ENCODE measurements around the gene VTCN1. TPM values are rescaled to one million over a fixed set of nuclear protein-coding genes. Genes with fewer than 3 reads are reported as not detected.

The VTCN1 gene
- total and polyA plus RNA-seq, 2 experiments from 2014 or later: 12.4 to 14.9 TPM

GRCh38 chr1:117137281-117137855 is 73.4 kb downstream of the VTCN1 start:
- WGBS (ENCODE audit: low lambda C conversion rate, missing lambda C conversion rate): 42% methylated on average over 3 of the region's 3 CpGs
- TF ChIP-seq EZH2 (IDR thresholded peaks at IDR 0.05; ENCODE audit: borderline replicate concordance): no peak
- no peak for TF ChIP-seq CTCF (IDR thresholded peaks at IDR 0.05; ENCODE audit: poor library complexity)
- no peaks in the 10 kb centered on the region for H3K4me1 ChIP-seq (ENCODE audit: insufficient read depth)
- no peak overlapping the region for H3K4me2 ChIP-seq
- no peak overlapping the region for H3K4me3 ChIP-seq
- H3K9me3 ChIP-seq (ENCODE audit: low read depth): no peaks in the 10 kb centered on the region
- H3K79me2 ChIP-seq: no peaks in the 10 kb centered on the region
- H3K27ac ChIP-seq: no peak overlapping the region
- no peaks in the 10 kb centered on the region for H3K36me3 ChIP-seq (replicated peaks; ENCODE audit: insufficient read depth, low read depth)
- H3K9me2 ChIP-seq (replicated peaks; ENCODE audit: insufficient read depth): no peaks in the 10 kb centered on the region
- no peak for DNase-seq (ENCODE audit: low spot score)
- no peak overlapping the region for H2AFZ ChIP-seq
- no peaks in the 10 kb centered on the region for H3K27me3 ChIP-seq
- no peaks in the 10 kb centered on the region for H4K20me1 ChIP-seq (ENCODE audit: insufficient read depth, poor library complexity, severe bottlenecking)

- Histone ChIP-seq H3K9me2 (replicated peaks; ENCODE audit: insufficient read depth) (no peaks in the 10 kb centered on the region), H2AFZ (no peak overlapping the region), H3K27ac (no peak overlapping the region), H3K27me3 (no peaks in the 10 kb centered on the region), H3K4me2 (no peak overlapping the region), H3K9me3 (ENCODE audit: low read depth) (no peaks in the 10 kb centered on the region), H3K79me2 (no peaks in the 10 kb centered on the region), H3K36me3 (replicated peaks; ENCODE audit: insufficient read depth, low read depth) (no peaks in the 10 kb centered on the region), H3K4me1 (ENCODE audit: insufficient read depth) (no peaks in the 10 kb centered on the region), H4K20me1 (ENCODE audit: insufficient read depth, poor library complexity, severe bottlenecking) (no peaks in the 10 kb centered on the region), H3K4me3 (no peak overlapping the region)
- 61% methylated on average over 2 of the region's 2 CpGs for WGBS (ENCODE audit: low lambda C conversion rate, missing lambda C conversion rate)
- DNase-seq (ENCODE audit: low spot score): no peak
- no peak for TF ChIP-seq EZH2phosphoT487 (IDR thresholded peaks at IDR 0.05; ENCODE audit: low read depth, severe bottlenecking, unreplicated experiment)
- no peak for TF ChIP-seq CTCF (IDR thresholded peaks at IDR 0.05; ENCODE audit: poor library complexity)
- TF ChIP-seq EZH2 (IDR thresholded peaks at IDR 0.05; ENCODE audit: borderline replicate concordance): no peak
Observed at GRCh38 chr1:117136749-117137148, 74.0 kb downstream of the VTCN1 start.

- H3K4me3 ChIP-seq: no peak overlapping the region
- no peak overlapping the region for H3K4me2 ChIP-seq
- H3K36me3 ChIP-seq (replicated peaks; ENCODE audit: insufficient read depth, low read depth): no peaks in the 10 kb centered on the region
- no peak overlapping the region for H3K27ac ChIP-seq
- no peak for DNase-seq (ENCODE audit: low spot score)
- no peaks in the 10 kb centered on the region for H3K9me2 ChIP-seq (replicated peaks; ENCODE audit: insufficient read depth)
- WGBS (ENCODE audit: low lambda C conversion rate, missing lambda C conversion rate): 78% methylated on average over 2 of the region's 2 CpGs
- H4K20me1 ChIP-seq (ENCODE audit: insufficient read depth, poor library complexity, severe bottlenecking): no peaks in the 10 kb centered on the region
- H3K27me3 ChIP-seq: no peaks in the 10 kb centered on the region
- TF ChIP-seq CTCF (IDR thresholded peaks at IDR 0.05; ENCODE audit: poor library complexity) (no peak), EZH2phosphoT487 (IDR thresholded peaks at IDR 0.05; ENCODE audit: low read depth, severe bottlenecking, unreplicated experiment) (no peak), EZH2 (IDR thresholded peaks at IDR 0.05; ENCODE audit: borderline replicate concordance) (no peak)
- no peaks in the 10 kb centered on the region for H3K9me3 ChIP-seq (ENCODE audit: low read depth)
- H2AFZ ChIP-seq: no peak overlapping the region
- H3K4me1 ChIP-seq (ENCODE audit: insufficient read depth): no peaks in the 10 kb centered on the region
- no peaks in the 10 kb centered on the region for H3K79me2 ChIP-seq
Observed at GRCh38 chr1:117135329-117135728, 75.4 kb downstream of the VTCN1 start.

GRCh38 chr1:117130526-117130925 is 80.2 kb downstream of the VTCN1 start:
- no peak for TF ChIP-seq EZH2phosphoT487 (IDR thresholded peaks at IDR 0.05; ENCODE audit: low read depth, severe bottlenecking, unreplicated experiment)
- TF ChIP-seq EZH2 (IDR thresholded peaks at IDR 0.05; ENCODE audit: borderline replicate concordance): no peak
- TF ChIP-seq CTCF (IDR thresholded peaks at IDR 0.05; ENCODE audit: poor library complexity): no peak

More at GRCh38 chr1:117130526-117130925, 80.2 kb downstream of the VTCN1 start:
- no peak overlapping the region for H3K27ac ChIP-seq
- H3K36me3 ChIP-seq (replicated peaks; ENCODE audit: insufficient read depth, low read depth): no peaks in the 10 kb centered on the region
- H3K4me2 ChIP-seq: no peak overlapping the region
- H2AFZ ChIP-seq: no peak overlapping the region
- 94% methylated on average over 4 of the region's 4 CpGs for WGBS (ENCODE audit: low lambda C conversion rate, missing lambda C conversion rate)
- H3K27me3 ChIP-seq: no peaks in the 10 kb centered on the region
- H4K20me1 ChIP-seq (ENCODE audit: insufficient read depth, poor library complexity, severe bottlenecking): no peaks in the 10 kb centered on the region
- H3K4me1 ChIP-seq (ENCODE audit: insufficient read depth): no peaks in the 10 kb centered on the region
- H3K4me3 ChIP-seq: no peak overlapping the region
- H3K79me2 ChIP-seq: no peaks in the 10 kb centered on the region
- no peaks in the 10 kb centered on the region for H3K9me3 ChIP-seq (ENCODE audit: low read depth)
- H3K9me2 ChIP-seq (replicated peaks; ENCODE audit: insufficient read depth): no peaks in the 10 kb centered on the region
- DNase-seq (ENCODE audit: low spot score): no peak

Measured in hepatocyte (in vitro differentiated cells).